Left hindlimb (tissue), 1 donor: ENCODE data around the gene FBLN5.

Experiments
- DNase-seq: peaks from one replicate; pipeline ENCODE4 v3.0.0-alpha.2; 2018

FBLN5 gene

GRCh38 chr14:91945751-91946621, 1.5 kb downstream of the FBLN5 start:
- no peak for DNase-seq

- DNase-seq = no peak
These were observed 4.5 kb downstream of the FBLN5 start for GRCh38 chr14:91942946-91943345.

GRCh38 chr14:91942128-91942527, 5.4 kb downstream of the FBLN5 start:
- no peak for DNase-seq

- DNase-seq = no peak
These were observed 7.3 kb downstream of the FBLN5 start for GRCh38 chr14:91940209-91940608.

GRCh38 chr14:91935586-91935985, 11.9 kb downstream of the FBLN5 start:
- no peak for DNase-seq

- DNase-seq = no peak
These were observed 12.8 kb downstream of the FBLN5 start for GRCh38 chr14:91934554-91935285.

- DNase-seq = no peak
These were observed 15.9 kb downstream of the FBLN5 start for GRCh38 chr14:91931478-91932088.

- no peak for DNase-seq
These were observed 17.8 kb downstream of the FBLN5 start for GRCh38 chr14:91929700-91930099.

GRCh38 chr14:91927800-91928199, 19.7 kb downstream of the FBLN5 start:
- no peak for DNase-seq

- no peak for DNase-seq
These were observed 20.3 kb downstream of the FBLN5 start for GRCh38 chr14:91927191-91927590.

GRCh38 chr14:91926131-91926890, 21.2 kb downstream of the FBLN5 start:
- no peak for DNase-seq

- DNase-seq = no peak
These were observed 21.8 kb downstream of the FBLN5 start for GRCh38 chr14:91925727-91926121.

- DNase-seq = peak; percentile 75
These were observed 22.3 kb downstream of the FBLN5 start for GRCh38 chr14:91925001-91925726.

GRCh38 chr14:91920526-91920925, 27.0 kb downstream of the FBLN5 start:
- DNase-seq = no peak

- DNase-seq = no peak
These were observed 27.7 kb downstream of the FBLN5 start for GRCh38 chr14:91919814-91920213.

GRCh38 chr14:91918186-91918883, 29.2 kb downstream of the FBLN5 start:
- DNase-seq = no peak

- no peak for DNase-seq
These were observed 35.5 kb downstream of the FBLN5 start for GRCh38 chr14:91912035-91912434.

GRCh38 chr14:91911474-91912032, 35.9 kb downstream of the FBLN5 start:
- DNase-seq = no peak

GRCh38 chr14:91910196-91910595, 37.3 kb downstream of the FBLN5 start:
- no peak for DNase-seq

GRCh38 chr14:91906374-91906773, 41.1 kb downstream of the FBLN5 start:
- DNase-seq = no peak

- DNase-seq = no peak
These were observed 42.4 kb downstream of the FBLN5 start for GRCh38 chr14:91904956-91905645.
